AG09309 (cell line): ENCODE data around the gene CCDC74B.
"Not testable (repeated sequence)": the region's sequence is repeated elsewhere in the genome, so short reads cannot be mapped to it uniquely, and the experiment has no call there.

Experiments
- DNase-seq: peaks from one replicate; pipeline ENCODE4 v3.0.0-alpha.2; 2010; ENCODE audit warnings: low read depth
- H3K4me3 ChIP-seq: 2 replicates; pipeline ENCODE4 v1.5.1; 2011; ENCODE audit warnings: mild to moderate bottlenecking, low read depth, low read length, moderate library complexity; ENCODE audit not compliant: control insufficient read depth
- CTCF ChIP-seq: IDR thresholded peaks from 2 replicates; pipeline ENCODE4 v1.5.1; 2011; ENCODE audit warnings: mild to moderate bottlenecking, low read depth, low read length, inconsistent platforms; ENCODE audit not compliant: insufficient read depth, control insufficient read depth; ENCODE audit errors: missing control alignments

The CCDC74B gene

GRCh38 chr2:130138326-130138725 is 6.6 kb downstream of the CCDC74B start:
- H3K4me3 ChIP-seq, DNase-seq: not testable (repeated sequence)

GRCh38 chr2:130137118-130137517 is 7.8 kb downstream of the CCDC74B start:
- H3K4me3 ChIP-seq, DNase-seq: not testable (repeated sequence)

- DNase-seq = not testable (repeated sequence)
These were observed 8.4 kb downstream of the CCDC74B start for GRCh38 chr2:130136546-130136945.

GRCh38 chr2:130135692-130136541 is 9.0 kb downstream of the CCDC74B start:
- no peak for TF ChIP-seq CTCF
- DNase-seq = no peak
- no peak overlapping the region for H3K4me3 ChIP-seq

More at GRCh38 chr2:130136546-130136945, 8.4 kb downstream of the CCDC74B start:
- H3K4me3 ChIP-seq = not testable (repeated sequence)

GRCh38 chr2:130129120-130129829 is 15.6 kb downstream of the CCDC74B start, which contains the start of gene POTEF:
Gene POTEF (minus strand): TSS chr2:130129222. CDS start chr2:130120515, 8,707 bp downstream.
- not testable (repeated sequence) for H3K4me3 ChIP-seq, DNase-seq

- not testable (repeated sequence) for H3K4me3 ChIP-seq, DNase-seq
These were observed 16.4 kb downstream of the CCDC74B start for GRCh38 chr2:130128464-130128863.

- H3K4me3 ChIP-seq, DNase-seq: not testable (repeated sequence)
These were observed 17.2 kb downstream of the CCDC74B start for GRCh38 chr2:130127726-130128125.

- not testable (repeated sequence) for H3K4me3 ChIP-seq, DNase-seq
These were observed 24.0 kb downstream of the CCDC74B start for GRCh38 chr2:130120924-130121323.

GRCh38 chr2:130102597-130103363 is 42.1 kb downstream of the CCDC74B start:
- DNase-seq = not testable (repeated sequence)

More at GRCh38 chr2:130102597-130103363, 42.1 kb downstream of the CCDC74B start:
- H3K4me3 ChIP-seq = not testable (repeated sequence)
